Loucy (cell line): ENCODE data around the gene DNAH6.

Experiments
- CTCF ChIP-seq: fragments of 200-600 bp; sonication (generic); conservative IDR thresholded peaks from 2 replicates; pipeline ENCODE4 v1.5.1; 2014; ENCODE audit warnings: mild to moderate bottlenecking, antibody characterized with exemption, low read length
- EZH2phosphoT487 ChIP-seq: fragments of 200-600 bp; IDR thresholded peaks from 2 replicates; pipeline ENCODE4 v1.6.1; 2018; ENCODE audit warnings: antibody characterized with exemption, mild to moderate bottlenecking, moderate library complexity, borderline replicate concordance

- TF ChIP-seq CTCF, result no peak
- TF ChIP-seq EZH2phosphoT487, result no peak
Measured at GRCh38 chr2:84785950-84786349, 269.7 kb downstream of the DNAH6 start.
